Activated CD8-positive, alpha-beta memory T cell treated with anti-CD3 and anti-CD28 coated beads, Interleukin-2, amount 50 U/mL, for 4 hours (primary cell): Measurements from ENCODE around the gene SFXN5.

ENCODE experiments used
- DNase-seq: peaks from one replicate; pipeline ENCODE4 v3.0.0-alpha.2; 2020

The SFXN5 gene

DNA sequence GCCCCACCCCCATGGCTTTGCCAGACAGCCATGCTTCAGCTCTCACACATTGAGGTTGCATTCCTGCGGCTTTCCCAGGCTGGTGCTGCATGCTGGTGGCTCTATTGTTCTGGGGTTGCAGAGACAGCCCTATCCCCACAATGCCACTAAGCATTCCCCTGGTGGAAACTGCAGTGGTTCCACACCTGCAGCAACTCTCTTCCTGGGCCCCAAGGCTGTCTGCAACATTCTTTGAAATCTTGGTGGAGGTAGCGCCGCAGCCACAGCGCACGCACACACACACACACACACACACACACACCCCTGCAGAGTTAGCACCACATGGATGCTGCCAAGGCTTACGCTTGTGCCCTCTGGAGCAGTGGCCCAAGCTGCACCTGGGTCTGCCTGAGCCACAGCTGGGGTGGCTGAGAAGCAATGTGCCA lies 21.4 kb downstream of the SFXN5 start:
- DNase-seq: no peak

DNA sequence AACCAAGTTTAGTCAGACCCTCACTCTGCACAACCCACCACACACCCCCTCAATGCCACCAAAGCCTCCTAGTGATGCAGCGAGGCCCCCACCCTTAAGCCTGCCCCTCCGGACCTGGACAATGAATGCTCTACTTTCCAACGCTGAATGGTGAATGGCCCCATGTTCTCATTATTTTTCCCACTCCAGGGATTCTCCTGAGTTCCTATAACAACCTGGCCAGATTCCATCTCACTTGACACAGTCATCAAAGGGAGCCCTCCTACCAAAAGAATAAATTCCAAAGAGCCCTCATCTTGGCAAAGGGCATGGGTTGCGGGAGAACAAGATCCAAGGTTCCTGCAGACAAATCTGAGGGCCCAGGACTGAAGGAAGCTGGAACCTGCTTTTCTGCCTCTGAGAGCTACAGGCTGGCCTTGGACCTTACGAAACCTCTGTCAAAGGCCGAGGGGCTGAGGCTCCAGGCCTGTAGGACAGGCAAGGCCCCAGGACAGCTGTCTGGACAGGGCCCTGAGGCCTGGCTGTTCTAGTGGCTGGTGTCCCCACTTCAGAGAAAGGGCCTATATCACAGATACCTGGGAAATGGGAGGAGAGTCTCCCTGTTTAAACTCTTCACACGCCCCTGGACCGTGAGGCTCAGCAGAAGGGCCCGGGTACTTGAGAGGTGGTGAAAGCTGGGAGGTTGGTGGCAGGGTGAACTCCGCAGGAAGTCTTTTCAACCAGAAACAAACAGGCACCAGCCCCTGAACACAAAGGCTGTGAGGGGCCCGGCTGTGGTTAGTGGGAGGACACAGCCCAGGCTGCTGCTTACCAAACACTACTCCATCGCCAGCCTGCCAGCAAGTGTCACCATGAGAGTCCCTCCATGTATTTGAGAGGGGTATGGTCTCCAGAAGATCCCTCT lies 27.3 kb downstream of the SFXN5 start:
- DNase-seq: no peak

DNA sequence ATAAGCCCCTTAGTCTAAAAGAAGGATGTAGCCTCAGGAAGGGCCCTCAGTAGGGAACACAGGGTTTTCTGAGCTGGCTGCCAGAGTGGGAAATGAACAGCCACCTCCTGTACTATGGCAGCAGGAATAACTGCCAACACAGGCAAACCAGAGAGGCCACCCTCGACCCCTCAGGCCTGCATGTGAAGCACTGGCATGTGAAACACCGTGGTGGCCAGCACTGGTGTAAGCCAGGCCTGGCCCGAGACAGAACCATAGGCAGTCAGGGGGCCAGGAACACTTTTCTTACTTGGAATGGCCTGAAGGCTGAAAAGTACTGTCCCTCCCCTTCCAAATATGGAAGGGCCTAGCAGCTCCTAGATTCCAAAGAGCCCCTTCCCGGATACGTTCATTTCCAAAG lies 28.2 kb downstream of the SFXN5 start:
- no peak for DNase-seq

DNA sequence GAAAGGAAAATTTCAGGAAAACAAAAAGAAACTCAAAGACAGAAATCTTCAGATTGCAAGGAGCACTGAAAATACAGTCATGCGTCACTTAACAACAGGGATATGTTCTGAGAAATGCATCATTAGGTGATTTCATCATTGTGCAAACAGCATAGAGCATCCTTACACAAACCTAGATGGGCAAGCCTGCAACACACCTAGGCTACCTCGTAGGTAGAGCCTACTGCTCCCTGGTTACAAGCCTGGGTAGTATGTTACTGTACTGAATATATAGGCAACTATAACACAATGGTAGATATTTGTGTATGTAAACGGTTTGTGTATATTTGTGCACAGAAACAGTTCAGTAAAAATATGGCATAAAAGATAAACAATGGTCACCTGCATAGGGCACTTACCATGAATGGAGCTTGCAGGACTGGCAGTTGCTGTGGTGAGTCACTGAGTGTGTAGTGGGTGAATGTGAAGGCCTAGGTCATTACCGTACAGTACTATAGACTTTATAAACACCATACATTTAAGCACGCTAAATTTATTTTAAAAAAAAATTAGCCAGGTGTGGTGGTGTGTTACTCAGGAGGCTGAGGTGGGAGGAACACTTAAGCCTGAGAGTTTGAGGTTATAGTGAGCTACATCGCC lies 33.4 kb downstream of the SFXN5 start:
- DNase-seq: no peak

DNA sequence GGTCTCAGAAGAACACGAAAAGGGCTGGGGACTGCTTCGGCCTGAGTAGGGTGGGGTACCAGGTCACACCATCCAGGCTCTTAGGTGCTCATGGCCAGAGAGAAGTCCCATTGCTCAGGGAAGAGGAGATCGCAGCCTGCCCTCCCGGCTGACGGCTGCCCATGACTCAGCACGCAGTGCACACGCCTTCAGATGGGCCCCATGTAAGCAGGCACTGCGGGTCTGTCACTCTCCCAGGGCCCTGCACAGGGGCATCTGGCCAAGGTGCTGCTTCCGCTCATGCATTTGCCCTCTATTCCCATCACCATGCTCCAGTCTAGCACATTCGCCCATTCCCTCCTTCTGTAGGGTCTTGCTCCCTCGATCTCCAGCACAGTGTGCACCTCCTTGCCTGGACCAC lies 34.7 kb downstream of the SFXN5 start:
- no peak for DNase-seq

DNA sequence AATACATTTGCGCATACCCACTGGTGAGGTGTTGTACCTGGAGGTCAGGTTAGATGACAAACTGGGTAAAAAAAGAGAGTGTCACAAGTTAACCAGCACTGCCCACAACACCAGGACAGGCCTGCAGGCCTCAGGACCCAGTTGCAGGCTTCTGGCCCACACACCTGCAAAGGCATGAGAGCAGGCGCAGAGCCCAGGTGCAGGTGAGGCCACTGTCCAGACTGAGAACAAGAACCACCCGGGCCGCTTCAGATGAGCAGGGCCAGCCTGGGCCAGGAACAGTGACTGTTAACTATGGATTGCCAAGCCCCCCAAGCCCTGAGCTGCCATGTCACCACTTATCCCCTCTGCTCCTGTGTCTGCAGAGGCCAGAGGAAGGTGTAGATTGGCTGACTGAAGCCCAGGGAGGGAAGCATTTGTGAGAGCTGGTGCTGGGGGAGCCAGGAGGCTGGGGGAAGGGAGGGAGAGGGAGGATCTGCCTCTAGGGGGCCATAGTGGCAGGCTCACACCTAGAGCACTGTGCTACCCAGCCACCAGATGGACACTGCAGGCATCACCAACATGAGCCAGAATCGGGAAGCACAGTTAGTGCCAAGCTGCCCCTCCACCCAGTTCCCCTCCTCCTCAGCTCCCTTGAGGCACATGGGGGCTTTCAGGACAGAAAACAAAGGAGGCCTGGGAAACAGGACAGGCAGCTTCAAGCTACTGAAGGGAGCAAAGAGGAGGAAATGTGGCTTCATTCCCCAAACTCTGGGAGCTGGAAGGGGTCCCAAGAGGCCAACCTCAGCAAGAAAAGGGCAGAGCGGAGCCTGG lies 35.4 kb downstream of the SFXN5 start:
- no peak for DNase-seq

DNA sequence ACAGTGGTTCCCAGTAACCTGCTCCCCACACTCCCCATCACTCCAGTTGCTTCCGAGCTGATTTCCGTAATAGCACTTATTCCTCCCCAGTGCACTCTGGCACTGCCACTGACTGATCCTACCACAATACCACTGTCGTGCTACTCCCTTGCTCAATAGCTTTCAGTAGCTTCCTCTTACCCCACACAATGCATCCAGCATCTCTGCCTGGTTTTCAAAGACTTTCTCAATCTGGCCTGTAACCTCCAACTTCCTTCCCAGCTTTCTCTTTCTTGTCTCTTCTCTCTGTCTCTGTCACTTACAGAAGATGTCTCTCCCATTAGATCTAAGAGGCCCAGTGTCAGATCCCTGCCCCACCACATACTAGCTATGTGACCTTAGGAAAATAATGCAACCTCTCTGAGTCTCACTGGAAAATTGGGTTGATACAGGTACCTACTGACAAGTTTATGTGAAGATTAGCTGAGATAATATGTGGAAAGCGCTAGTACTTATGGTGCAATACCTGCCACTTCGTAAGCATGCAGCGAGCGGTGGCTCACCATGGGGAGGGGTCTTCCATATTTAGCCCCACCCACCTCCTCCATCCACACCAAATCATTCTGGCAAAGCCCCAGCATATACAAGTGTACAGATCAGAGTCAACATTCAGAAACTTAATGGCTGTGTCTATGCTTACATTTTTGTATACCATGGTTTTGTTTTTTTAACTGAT lies 36.7 kb downstream of the SFXN5 start:
- DNase-seq: no peak

DNA sequence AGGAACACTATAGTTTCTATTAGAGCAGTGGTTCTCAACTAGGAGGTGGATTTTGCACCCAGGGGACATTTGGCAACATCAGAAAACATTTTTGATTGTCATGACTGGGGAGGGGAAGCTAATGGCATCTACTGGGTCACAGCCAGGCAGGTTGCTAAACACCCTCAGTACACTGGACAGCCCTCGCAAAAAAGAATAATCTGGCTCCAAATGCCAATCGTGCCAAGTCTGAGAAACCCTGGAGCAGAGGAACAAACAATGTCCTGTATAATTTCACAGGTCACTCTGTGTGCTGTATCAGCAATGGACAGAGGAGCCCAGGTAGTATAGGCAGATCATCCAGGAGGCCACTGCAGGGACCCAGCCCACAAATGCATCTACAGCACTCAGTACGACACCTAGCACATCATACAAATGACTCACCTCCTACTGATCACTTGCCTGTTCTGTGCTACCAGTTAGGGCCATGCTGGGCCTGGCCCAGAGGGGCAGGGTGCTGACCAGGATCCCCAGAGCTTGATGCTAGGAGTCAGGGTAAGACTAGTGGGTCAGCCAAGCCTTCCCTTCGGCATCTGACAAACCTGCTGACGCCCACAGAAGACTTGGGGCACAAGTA lies 37.6 kb downstream of the SFXN5 start:
- DNase-seq: no peak

DNA sequence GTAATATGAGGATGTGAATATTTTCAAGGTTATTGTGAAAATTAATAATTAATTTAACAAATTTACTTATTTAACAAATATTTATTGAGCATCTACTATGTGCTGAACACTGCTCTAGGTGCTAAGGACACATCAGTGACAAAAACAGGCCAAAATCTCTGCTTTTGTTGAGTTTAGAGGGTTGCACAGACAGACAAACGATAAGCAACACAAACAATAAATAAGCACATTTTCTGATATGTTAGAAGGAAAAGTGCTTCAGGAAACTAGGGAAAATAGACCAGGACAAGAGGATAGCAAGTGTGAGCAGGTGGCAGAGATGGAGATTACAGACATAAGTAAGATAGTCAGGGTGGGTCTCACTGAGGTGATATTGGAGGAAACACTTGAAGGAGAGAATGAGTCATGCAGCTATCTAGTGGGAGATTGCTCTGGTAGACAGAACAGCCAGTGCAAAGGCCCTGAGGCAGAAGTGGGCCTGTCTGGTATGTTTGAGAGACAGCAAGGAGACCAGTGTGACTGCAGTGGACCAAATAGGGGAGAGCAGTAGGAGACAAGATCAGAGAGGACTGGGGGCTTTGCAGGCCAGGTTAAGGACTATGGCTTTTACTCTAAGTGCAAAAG lies 38.3 kb downstream of the SFXN5 start:
- DNase-seq: no peak

DNA sequence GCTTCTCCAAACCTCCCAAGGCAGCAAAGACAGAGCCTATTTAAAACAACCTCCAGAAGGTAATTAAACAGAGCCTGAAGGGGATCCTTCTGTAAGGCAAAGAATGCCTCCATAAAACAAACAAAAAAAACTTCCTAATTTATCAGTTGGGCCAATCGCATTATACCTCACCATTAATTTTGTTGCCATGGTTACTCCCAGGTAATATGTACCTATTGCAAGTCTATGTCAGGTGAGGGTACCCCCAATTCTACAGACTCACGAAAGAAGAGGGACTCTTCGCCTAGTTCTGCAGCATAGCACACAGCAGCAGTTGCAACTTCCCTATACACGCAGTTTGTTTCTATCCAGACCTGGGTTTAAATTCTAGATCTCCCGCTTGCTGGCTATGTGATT lies 38.8 kb downstream of the SFXN5 start:
- DNase-seq: no peak

DNA sequence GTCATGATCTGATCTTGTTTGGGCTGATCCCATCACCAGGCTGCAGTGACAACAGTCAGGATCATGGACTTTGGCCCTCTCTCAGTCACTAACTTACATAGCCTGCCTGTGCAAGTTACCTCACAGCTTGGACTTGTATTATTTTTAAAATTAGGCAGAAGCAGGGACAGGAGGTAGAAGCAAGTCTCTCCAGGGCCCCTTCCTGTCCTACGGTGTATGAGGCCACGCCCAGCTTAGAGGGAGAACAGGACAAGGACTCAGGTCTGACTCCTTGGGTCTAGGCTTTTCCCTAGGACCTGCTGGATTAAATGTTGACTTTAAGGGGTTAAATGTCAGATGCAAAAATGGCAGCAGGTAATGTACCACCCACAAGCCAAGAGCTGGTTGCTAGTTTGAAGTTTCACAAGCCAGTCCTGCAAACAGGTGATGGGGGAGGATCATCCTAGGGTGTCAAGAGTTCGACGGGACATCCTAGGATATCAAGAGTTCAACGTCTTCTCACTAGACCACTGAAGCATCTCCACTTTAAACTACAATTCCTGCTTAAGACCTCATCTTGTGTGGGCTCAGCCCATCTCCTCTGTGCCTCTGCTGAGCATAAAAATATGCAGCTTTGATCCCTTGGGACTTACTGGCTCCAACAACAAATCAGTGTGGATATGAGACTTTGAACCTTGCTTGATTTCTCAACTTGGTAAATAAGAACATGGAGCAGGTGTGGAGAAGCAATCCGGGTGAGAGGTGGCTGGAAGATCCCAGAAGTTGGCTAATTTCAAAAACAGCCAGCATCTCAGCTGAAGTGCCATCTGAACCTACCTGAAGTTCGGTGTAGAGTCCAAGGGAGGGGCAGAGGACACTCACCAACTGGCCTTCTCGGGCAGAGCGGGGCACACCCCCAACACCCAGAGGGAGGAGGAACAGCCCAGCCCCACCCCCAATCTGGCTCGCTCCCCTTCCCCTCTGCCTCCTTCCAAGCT lies 39.5 kb downstream of the SFXN5 start:
- no peak for DNase-seq

DNA sequence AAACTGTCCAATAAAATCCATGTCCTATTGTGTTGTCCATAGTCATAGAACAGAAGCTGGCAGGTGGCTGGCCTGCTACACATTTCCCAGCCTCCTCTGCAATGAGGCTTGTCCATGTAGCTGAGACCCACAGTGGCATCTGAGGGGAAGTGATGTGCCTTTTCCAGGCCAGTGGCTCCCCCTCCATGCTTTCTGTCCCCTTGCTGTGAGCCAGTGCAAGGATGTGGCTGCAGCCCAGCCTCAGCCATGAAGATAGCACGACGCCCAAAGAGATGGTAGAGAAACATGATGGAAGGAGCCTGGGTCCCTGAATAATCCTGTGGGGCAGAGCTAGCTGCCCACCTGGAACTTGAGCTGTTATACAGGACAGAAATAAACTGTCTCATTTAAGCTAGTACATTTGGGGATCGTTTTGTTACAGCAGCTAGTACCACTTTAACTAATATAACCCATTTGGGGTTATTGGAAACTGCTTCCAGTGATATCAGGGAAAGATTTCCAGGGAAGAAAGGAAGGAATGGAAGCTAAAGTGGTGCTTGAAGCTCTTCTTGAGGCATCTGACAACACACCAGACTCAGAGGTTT lies 40.3 kb downstream of the SFXN5 start:
- no peak for DNase-seq

DNA sequence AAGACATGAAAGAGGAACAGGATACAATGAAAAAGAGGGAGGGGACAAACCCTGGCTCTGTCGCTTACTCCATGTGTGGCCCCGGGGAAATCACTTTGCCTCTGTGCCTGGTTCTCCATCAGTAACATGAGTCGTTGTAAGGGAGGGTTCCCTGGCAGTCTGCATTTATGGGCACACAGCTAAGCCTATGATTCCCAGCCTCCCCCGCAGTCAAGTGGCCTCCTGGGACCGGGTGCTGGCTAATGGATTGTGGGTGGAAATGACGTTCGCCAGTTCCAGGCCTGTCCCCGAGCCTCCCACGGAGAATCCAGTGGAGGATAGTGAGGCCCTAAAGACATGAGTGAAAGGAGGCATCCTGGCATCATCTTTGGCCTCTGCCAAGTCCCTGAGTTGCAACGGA lies 42.7 kb downstream of the SFXN5 start:
- no peak for DNase-seq

DNA sequence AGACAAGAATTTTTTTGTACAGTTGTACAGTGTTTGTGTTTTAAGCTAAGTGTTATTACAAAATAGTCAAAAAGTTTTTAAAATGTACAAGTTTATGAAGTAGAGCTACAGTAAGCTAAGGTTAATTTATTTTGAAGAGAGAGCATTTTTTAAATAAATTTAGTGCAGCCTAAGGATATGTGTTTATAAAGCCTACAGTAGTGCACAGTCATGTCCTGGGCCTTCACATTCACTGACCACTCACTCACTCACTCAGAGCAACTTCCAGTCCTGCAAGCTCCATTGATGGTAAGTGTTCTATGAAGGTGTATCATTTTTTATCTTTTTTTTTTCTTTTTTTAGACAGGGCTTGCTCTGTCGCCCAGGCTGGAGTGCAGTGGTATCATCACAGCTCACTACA lies 44.2 kb downstream of the SFXN5 start:
- DNase-seq: no peak

DNA sequence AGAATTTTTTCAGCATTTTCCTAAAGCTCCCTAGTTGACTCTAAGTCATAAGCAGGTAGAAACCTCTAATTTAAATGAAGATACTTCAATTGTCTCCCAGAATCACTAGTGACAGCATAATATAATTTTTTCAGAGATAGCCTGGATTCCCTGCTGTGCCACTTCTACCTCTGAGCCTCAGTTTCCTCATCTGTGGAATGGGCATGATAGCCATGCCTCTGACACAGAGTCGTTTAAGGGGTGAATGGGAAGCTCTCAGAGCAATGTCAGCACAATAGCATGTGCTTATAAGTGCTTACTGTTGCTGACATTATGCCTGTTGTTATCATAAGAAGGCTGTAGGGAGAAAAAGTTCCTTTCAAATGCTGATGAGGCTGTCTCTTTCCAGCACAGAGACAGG lies 48.0 kb downstream of the SFXN5 start:
- no peak for DNase-seq

DNA sequence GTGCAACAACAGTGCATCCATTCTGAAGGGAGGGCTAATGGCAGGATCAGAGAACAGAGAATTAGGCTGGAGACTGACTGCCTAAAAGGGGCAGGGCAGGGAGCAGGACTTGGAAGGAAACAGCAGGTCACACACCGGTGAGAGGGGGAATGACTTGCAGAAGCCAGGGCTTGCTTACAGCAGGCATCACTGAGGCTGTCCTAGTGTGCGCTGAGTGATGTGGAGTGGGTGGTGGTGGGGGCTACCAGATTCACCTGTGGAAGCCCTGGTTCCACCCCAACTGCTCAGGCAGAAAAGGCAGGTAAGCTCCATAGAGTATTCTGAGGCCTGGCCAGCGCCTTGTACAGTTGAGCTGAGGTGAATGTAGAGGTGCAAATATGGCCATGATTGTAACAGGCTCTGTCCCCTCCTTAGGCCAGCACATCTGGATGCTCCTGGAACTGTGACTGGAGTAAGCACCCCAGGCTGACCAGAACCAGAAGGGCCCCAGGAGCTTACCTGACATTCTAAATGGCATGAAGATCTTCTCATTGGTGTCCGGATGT lies 49.4 kb downstream of the SFXN5 start:
- DNase-seq: no peak

DNA sequence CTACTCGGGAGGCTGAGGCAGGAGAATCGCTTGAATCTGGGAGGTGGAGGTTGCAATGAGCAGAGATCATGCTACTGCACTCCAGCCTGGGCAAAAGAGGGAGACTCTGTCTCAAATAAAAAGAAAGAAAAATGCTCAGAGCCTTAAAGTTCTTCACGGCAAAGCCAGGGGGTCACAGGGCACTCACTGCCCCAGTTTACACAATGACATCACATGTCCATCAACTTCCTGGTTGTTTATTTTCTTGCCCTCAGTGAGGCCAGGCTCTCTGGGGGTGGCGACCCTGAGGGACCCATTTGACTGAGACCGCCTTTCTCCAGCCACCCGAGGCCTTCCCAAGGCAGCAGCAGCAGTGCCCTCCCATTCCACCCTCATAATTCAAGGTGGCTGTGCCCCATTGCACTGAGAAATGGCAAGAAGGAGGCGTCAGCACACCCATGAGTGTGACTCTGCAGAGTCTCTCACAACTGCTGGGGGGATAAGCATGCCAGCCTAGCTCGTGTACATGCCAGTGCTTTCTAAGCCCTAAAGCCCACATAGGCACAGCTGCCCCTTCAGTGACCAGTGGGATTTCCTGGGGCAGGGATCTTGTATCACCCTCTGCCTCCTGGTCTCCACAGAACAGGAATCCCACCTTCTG lies 50.0 kb downstream of the SFXN5 start:
- DNase-seq: no peak

DNA sequence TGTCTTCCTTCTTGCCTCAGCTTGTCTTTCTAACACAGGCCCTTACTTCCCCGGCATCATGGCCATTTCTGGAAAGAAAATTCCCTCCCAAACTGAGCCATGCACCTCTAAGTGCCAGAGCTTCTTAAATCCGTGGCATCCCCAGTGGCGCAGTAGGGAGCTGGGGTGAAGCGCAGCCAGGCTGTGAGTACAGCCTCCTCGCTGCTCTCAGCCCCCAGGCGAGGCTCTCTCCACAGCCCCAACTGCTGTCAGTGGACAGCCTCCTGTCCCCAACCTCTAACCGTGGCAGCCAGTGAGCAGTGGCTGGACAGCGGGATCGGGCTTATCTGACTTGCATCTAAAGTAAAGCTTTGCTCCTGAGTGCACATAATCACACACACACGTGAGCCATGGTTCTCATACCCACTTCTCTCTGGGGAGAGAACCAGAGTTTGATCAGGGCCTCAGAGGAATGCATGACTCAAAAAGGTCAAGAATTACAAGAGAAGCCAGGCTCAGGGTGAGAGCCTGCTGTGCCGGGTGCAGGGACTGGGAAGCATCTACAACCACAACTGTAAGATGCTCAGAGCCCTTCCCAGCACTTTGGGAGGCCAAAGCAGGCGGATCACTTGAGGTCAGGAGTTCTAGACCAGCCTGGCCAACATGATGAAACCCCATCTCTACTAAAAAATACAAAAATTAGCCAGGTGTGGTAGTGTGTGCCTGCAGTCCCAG lies 50.7 kb downstream of the SFXN5 start:
- no peak for DNase-seq

DNA sequence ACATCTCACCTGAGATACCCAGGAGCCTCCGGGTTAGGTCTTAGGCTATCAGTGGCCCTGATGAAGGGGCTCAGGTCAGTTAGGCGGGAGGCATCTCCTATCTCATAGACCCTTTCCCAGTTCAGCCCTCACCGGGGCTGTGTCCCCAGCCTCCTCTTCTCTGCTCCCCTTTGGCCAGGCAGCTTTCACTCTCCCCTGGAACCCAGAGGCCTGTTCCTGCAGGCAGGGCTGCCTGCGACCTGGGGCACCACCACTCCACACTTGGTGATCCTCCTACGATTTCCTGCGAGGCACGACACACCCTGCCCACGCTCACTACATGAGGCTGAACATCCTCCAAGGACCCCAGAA lies 51.2 kb downstream of the SFXN5 start:
- no peak for DNase-seq
